GM12878 (cell line): ENCODE measurements around the gene C22orf42.

Source experiments
- BHLHE40 ChIP-seq, 2 experiments: fragments of 450-650 bp in 1 of 2; IDR thresholded peaks; 2 replicates each; pipeline ENCODE4 v1.6.1; 2011 to 2017; ENCODE audit warnings: low read depth in 2 of 2, borderline replicate concordance in 1 of 2, improper control_type of control experiment in 1 of 2, low read length in 1 of 2, mild to moderate bottlenecking in 1 of 2
- CTCF ChIP-seq, 3 experiments: IDR thresholded peaks in 2 of 3; conservative IDR thresholded peaks in 1 of 3; 2 replicates each; pipeline ENCODE4 v1.5.1; 2011; ENCODE audit warnings: low read depth in 3 of 3, low read length in 3 of 3, mild to moderate bottlenecking in 3 of 3, control low read depth in 2 of 3, moderate library complexity in 2 of 3, inconsistent platforms in 1 of 3, mixed read lengths in 1 of 3; ENCODE audit not compliant: control insufficient read depth in 2 of 3, insufficient read depth in 1 of 3; ENCODE audit errors: extremely low read depth in 1 of 3
- EP300 ChIP-seq, 2 experiments: fragments of 150-350 bp in 1 of 2; IDR thresholded peaks; 2 replicates each; pipeline ENCODE4 v1.6.1; 2011 to 2012; ENCODE audit warnings: low read depth in 2 of 2, low read length in 2 of 2, borderline replicate concordance in 1 of 2, improper control_type of control experiment in 1 of 2, inconsistent platforms in 1 of 2; ENCODE audit not compliant: control insufficient read depth in 1 of 2
- EZH2 ChIP-seq: IDR thresholded peaks from 2 replicates; pipeline ENCODE4 v1.6.1; 2012; ENCODE audit warnings: low read depth, mild to moderate bottlenecking, control low read depth, inconsistent platforms, low read length, borderline replicate concordance; ENCODE audit not compliant: control insufficient read depth
- GABPA ChIP-seq: IDR thresholded peaks from 2 replicates; pipeline ENCODE4 v1.6.1; 2014; ENCODE audit warnings: antibody characterized with exemption, low read depth, mild to moderate bottlenecking, inconsistent platforms
- JUNB ChIP-seq: IDR thresholded peaks from 2 replicates; pipeline ENCODE4 v1.6.1; 2016; ENCODE audit warnings: antibody characterized with exemption, mild to moderate bottlenecking
- MAX ChIP-seq: IDR thresholded peaks from 2 replicates; pipeline ENCODE4 v1.6.1; 2012; ENCODE audit warnings: low read depth, low read length, improper control_type of control experiment
- MXI1 ChIP-seq: fragments of 150-350 bp; IDR thresholded peaks from 2 replicates; pipeline ENCODE4 v1.6.1; 2011; ENCODE audit warnings: low read depth, mild to moderate bottlenecking, inconsistent platforms, low read length, improper control_type of control experiment
- POLR2AphosphoS5 ChIP-seq: IDR thresholded peaks from 2 replicates; pipeline ENCODE4 v1.6.1; 2011; ENCODE audit warnings: mild to moderate bottlenecking, low read length, inconsistent platforms
- RAD21 ChIP-seq: IDR thresholded peaks from 2 replicates; pipeline ENCODE4 v1.6.1; 2011; ENCODE audit warnings: mild to moderate bottlenecking, low read depth, low read length, moderate library complexity; ENCODE audit not compliant: insufficient read depth
- RFX5 ChIP-seq: IDR thresholded peaks from 2 replicates; pipeline ENCODE4 v1.6.1; 2011; ENCODE audit warnings: low read depth, low read length, improper control_type of control experiment
- SRF ChIP-seq, 2 experiments: IDR thresholded peaks; 2 replicates each; pipeline ENCODE4 v1.6.1; 2011; ENCODE audit warnings: low read depth in 2 of 2, low read length in 2 of 2, mild to moderate bottlenecking in 1 of 2, moderate library complexity in 1 of 2
- YY1 ChIP-seq: IDR thresholded peaks from 2 replicates; pipeline ENCODE4 v1.6.1; 2011; ENCODE audit warnings: low read depth, mild to moderate bottlenecking, low read length

GRCh38 chr22:32185821-32186220 lies 26.7 kb upstream of the C22orf42 start:
- TF ChIP-seq GABPA (no peak), POLR2AphosphoS5 (no peak), YY1 (no peak), EZH2 (no peak), EP300 (IDR thresholded peaks at IDR 0.05; ENCODE audit: borderline replicate concordance in 1 of 2, control insufficient read depth in 1 of 2, low read depth in 2 of 2, low read length in 2 of 2) (no peak), JUNB (no peak), RAD21 (no peak), MAX (no peak), BHLHE40 (IDR thresholded peaks at IDR 0.05; ENCODE audit: borderline replicate concordance in 1 of 2, low read depth in 2 of 2, low read length in 1 of 2) (no peak), SRF (IDR thresholded peaks at IDR 0.05; ENCODE audit: low read depth in 2 of 2, low read length in 2 of 2) (no peak), RFX5 (no peak), CTCF (IDR thresholded peaks at IDR 0.05 in 2 of 3, conservative IDR thresholded peaks at IDR 0.05 in 1 of 3; ENCODE audit: control insufficient read depth in 2 of 3, extremely low read depth in 1 of 3, insufficient read depth in 1 of 3, low read depth in 3 of 3, low read length in 3 of 3) (no peak), MXI1 (no peak)
